ENCODE data around the gene LRRK1.
"Not testable (repeated sequence)": the region's sequence is repeated elsewhere in the genome, so short reads cannot be mapped to it uniquely, and the experiment has no call there.

Gene LRRK1

GRCh38 chr15:101060576-101061551, 141.7 kb downstream of the LRRK1 start:
- DNase-seq, result no peak

GRCh38 chr15:101062063-101062462, 142.9 kb downstream of the LRRK1 start:
- no peak for DNase-seq

DNA sequence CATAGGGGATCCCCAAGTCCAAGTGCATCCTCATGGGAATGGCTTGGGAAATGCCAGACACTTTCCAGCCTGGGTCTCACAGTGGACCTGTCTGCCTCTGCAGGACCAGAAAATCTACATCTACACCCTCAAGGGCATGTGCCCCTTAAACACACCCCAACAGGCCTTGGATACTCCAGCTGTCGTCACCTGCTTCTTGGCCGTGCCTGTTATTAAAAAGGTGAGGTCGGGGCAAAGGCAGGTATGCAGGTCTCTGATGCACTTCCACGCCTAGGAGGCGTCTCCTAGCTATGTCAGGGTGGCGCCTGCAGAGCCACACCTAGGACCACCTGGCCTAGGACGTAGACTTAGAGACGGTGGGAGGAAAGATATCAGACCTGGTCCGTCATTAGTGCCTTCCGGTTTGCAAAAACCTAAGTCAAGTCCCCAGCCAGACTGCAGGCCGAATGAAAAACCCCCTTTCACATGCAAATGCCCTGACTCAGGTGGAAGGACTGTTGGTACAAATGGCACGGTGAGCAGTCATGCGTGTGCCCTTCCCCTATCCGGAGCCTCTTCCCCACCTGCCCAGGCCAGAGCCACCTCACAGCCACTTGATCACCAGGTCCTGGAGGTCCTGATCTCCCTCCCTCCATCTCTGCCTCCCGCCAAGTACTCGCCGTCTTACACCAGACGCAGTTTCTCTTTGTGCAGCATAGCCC, 143.5 kb downstream of the LRRK1 start:
- no peak for DNase-seq

DNA sequence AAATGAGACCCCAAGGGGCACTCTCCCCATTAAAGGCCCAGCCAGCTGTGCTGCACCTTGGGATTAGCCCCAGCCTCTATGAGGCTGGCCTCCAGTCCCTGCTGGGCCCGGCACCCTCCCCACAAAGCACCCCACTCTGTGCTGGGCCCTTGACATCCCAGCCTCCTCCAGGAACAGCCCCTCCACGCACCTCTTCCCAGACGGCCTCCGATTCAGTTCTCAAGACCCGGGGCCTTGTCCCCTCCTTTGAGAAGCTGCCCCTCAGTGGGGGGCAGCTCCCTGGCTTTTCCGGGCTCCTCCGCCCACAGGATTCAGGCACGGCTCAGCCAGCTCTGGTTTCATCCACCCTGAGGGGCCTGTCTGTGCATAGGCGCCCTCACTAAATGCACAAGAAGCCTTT, 144.1 kb downstream of the LRRK1 start:
- DNase-seq, result no peak

DNA sequence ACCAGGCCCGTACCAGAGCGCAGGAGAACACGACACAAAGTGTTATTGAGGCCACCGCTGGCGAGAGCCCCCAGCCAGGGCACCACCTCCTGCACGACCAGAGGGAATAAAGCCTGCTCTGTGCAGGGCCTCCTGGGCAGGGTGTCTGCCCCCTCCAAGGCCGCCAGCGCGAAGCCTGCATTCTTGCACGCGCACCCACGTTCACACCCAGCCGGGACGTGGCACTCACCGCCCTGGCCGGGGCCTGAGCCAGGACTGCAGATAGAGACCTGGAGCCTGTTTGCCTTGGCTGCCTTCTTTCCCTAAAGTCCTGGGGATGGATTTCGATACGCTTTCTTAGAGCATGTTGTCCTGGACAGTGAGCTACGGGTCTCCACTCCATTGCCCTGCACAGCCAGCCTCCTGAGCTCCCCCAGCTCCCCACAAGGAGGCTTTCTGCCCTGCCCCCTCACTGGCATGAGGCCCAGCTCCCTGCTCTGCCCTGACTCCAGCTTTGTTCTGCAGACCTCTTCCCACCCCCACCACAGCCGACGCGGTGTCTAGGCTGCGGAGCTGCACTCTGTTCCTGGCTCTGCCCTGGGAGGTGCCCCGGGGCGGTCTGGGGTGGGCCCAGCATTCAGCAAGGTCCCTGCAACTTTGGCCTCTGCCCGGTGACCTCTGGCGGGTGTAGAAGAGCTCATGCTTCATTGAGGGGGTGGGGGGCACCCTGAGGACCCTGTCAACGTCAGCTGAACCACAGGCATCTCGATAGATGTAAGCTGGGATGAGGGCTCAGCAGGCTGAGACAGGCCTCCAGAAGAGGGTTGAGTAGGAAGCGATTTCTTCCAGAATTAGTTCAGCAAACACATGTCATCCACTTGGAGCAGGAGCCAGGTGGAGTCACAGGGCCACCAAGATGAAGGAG, 145.0 kb downstream of the LRRK1 start:
- no peak for DNase-seq

DNA sequence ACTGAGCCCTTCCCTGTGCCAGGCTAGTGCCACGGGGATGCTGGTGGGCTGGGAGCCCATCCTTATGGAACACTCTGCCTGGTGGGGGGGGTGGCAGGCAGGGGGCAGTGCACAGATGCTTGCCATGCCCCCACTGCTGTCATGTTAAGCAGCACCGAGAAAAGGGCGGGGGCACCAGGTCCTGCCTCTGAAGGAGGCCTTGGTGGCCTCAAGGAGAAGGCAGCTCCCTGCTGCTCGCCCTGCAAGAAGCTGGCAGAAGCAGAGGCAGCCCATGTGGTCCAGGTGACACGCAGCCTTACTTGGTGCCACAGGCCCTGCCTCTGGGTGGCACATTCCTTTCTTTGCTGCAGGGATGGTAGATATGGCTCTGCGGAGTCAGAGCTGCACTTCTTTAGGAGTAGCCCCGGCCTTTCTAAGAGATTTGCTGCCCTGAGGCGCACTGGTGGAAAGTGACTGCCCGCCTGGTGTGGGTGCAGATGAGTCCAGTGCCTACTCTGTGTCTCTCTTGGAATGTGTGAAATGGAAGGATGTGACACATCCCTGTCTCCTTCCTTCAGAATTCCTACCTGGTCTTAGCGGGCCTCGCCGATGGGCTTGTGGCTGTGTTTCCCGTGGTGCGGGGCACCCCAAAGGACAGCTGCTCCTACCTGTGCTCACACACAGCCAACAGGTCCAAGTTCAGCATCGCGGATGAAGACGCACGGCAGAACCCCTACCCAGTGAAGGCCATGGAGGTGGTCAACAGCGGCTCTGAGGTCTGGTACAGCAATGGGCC, 145.8 kb downstream of the LRRK1 start:
- no peak for DNase-seq

DNA sequence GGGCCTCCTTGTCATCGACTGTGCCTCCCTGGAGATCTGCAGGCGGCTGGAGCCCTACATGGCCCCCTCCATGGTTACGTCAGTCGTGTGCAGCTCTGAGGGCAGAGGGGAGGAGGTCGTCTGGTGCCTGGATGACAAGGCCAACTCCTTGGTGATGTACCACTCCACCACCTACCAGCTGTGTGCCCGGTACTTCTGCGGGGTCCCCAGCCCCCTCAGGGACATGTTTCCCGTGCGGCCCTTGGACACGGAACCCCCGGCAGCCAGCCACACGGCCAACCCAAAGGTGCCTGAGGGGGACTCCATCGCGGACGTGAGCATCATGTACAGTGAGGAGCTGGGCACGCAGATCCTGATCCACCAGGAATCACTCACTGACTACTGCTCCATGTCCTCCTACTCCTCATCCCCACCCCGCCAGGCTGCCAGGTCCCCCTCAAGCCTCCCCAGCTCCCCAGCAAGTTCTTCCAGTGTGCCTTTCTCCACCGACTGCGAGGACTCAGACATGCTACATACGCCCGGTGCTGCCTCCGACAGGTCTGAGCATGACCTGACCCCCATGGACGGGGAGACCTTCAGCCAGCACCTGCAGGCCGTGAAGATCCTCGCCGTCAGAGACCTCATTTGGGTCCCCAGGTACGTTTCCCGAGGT, 146.5 kb downstream of the LRRK1 start:
- no peak for DNase-seq

- no peak for DNase-seq
These were observed 147.6 kb downstream of the LRRK1 start for GRCh38 chr15:101066501-101067408.

DNA sequence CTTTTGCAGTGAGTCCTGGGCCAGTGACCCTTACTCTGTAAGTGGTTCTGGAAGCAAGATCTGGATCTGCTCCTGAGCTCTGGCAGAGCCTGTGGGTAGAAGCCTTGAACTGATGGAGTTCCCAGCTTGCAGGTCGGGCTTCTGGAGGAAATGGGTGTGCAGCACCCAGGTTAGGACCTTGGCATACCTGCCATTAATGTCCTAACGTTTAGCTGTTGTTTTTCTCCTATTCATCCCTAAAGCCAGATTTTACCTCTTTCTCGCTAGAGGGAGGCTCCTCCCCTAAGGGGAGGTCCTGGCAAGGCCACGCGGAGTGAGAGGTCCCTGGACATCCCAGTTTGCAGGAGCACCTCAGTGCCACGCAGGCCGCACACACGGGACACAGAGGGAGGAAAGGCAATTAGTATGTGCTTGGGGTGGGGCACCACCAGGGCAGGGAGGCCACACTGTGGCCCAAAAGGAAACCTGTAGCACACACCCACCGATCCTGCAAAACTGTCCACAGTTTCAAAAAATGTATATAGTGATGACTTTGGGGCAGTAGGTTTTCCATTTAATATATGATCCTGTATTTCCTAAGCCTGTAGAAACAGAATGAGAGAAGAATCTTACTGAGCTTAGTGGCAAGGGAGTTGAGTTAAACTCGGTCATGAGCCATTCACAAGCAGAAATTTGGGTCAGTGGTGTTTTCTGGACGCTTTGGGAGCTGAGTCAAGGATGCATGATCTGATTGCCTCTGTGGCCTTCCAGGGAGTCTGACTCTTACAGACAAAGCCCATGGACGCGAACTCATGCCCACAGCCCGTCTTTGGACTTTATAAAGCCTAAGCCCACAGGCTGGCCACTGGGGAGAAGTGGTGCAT, 148.7 kb downstream of the LRRK1 start:
- no peak for DNase-seq

GRCh38 chr15:101068523-101068960, 149.4 kb downstream of the LRRK1 start:
- no peak for DNase-seq

GRCh38 chr15:101068961-101069653, 149.9 kb downstream of the LRRK1 start:
- DNase-seq, result no peak

DNA sequence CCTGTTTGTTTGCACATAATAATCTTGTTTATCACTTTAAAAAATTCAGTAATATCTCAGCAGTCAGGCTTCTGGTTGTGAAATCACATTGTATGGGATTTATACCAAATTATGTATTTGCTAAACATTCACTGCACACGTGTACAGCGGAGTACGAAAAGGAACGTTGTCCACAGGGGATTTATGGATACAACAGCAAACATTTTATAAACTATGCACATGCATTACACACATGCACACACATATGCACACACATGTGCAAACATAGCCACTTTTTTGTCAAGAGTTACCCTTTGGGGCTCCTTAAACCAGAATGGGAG, 150.5 kb downstream of the LRRK1 start:
- DNase-seq, result no peak

GRCh38 chr15:101070024-101070423, 150.9 kb downstream of the LRRK1 start:
- DNase-seq, result no peak

DNA sequence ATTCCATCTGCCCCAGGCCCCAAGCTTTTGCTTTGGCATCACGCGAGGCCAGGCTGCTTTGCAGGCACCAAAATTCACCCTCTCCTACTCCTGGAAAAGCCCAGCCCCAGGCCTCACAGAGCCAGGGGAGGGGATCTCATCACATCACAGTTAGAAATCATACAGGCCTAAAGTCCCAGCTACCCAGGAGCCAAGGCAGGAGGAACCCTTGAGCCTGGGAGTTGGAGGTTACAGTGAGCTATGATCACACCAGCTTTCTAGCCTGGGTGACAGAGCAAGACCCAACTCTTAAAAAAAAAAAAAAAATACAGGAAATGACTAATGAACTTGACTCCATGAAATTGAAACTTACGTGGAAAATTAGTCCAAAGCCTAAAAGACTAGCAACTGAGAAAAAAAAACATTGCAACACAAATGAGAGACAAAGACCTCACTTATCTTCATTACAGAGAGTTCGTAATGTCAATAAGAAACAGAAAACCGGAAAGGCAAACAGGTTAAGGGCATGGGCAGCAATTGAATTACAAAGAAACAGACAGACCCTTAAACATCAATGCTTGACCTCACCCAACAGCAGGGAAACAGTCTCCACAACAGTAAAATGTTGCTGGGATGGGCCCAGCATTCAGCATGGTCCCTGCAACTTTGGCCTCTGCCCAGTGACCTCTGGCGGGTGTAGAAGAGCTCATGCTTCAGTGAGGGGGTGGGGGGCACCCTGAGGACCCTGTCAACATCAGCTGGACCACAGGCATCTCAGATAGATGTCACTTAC, 151.5 kb downstream of the LRRK1 start:
- no peak for DNase-seq

DNA sequence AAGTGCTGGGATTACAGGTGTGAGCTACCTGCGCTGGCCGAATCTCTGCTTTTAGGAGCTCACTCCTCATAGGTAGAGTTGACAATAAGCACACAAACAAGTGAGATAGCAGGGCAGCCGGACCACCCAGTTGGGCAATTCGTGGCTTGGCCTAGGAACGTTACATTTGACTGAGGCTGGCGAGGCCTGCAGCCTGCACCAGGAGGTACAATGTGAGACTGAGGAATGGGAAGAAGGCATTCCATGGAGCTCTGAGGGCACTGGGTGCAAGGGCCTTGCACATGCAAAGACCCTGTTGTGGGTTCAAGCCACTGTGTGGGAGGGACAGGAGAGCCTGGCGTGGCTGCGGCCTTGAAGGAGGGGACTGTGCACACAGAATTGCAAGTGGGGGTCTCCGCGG, 152.5 kb downstream of the LRRK1 start:
- no peak for DNase-seq

DNA sequence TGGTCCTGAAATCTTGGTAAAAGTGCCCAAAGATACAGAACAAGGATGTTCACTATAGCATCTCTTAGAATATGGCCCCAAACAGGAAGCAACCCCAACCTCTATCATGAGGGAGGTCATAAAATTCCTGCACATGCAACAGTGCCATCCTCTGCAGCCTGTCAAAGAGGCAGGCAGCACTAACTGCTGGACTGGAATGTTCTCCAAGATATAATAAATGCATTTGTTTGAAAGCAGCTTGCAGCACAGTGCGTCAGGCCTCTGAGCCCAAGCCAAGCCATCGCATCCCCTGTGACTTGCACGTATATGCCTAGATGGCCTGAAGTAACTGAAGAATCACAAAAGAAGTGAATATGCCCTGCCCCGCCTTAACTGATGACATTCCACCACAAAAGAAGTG, 153.1 kb downstream of the LRRK1 start:
- DNase-seq, result not testable (repeated sequence)

DNA sequence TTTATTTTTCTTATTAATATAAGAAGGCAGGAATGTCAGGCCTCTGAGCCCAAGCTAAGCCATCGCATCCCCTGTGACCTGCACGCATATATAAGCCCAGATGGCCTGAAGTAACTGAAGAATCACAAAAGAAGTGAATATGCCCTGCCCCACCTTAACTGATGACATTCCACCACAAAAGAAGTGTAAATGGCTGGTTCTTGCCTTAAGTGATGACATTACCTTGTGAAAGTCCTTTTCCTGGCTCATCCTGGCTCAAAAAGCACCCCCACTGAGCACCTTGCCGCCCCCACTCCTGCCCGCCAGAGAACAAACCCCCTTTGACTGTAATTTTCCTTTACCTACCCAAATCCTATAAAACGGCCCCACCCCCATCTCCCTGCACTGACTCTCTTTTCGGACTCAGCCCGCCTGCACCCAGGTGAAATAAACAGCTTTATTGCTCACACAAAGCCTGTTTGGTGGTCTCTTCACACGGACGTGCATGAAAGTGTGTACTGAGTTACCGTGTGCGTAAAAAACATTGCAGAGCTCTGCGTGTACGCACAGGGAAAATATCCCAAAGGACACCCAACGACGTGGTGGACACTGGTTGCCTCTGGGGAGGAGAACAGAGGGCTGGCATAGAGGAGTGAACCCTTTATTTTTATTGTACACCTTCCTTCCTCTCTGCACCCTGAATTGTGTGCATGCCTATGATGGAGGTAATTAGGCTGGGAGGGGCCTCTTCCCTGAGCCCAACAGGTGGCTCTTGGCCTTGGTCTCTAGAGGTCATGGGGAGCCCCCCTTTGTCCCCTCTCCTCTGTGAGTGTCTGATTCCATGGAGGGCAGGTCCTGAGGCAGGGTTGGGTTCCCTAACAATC, 158.9 kb downstream of the LRRK1 start:
- DNase-seq, result not testable (repeated sequence)
